Activated CD8-positive, alpha-beta memory T cell treated with anti-CD3 and anti-CD28 coated beads, Interleukin-2, amount 50 U/mL, for 1 hour (primary cell): ENCODE data around the gene TMEM184B.

Experiments used
- DNase-seq: peaks from one replicate; pipeline ENCODE4 v3.0.0-alpha.2; 2020; ENCODE audit errors: extremely low read depth

TMEM184B gene

GRCh38 chr22:38276166-38276565 is 3.4 kb upstream of the TMEM184B start:
- DNase-seq = no peak

DNA sequence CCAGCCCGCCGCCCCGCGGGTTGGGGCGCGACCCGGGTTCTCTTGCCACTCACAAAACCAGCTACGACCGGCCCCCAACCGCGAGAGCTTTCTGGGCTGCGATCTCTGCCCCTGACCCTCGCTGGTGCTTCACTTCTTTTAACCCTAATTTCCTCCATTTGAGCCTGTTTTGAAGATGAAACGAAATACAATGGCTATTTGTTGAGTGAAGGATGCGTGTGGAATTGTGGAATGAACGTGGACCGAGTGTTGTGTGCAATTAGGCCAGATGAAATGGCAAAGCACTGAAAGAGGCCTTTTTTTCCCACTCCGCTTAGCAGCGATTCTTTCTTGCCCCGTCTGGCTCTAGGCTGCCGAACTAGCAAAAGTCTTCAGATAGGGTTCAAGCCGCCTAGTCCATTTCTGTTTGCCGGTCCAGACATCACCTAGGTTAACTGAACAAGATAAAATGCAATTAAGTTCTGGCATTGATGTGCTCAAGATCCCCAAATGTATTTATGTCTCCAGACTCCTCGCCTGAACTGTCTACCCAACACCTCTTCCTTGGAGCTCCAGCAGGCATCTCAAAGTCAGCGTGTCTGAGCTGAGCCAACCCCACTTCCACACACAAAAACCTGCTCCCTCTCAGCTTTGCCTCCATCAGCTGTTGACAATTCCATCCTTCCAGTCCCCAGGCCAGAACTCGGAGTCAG is 471 bp upstream of the TMEM184B start:
- no peak for DNase-seq

DNA sequence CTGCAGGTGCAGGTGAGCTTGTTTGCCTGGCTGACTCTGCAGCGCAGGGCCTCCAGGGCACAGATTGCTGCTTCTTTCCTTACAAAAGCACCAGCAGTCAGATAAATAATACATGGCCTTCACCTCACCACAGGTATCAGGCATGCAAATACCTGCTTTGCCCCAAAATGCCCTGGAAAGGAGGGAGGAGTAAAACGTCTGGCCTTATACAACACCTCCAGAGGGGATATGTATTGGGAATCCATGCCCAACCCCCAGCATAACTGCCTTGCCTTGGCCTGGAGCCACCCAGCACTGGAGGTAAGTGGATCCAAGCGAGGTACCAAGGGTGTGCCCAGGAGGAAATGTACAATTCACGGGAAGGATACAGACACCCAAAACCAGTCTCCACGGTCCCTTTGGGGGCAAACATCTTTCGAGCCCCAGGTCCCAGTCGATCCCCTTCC is 860 bp downstream of the TMEM184B start:
- DNase-seq = no peak

GRCh38 chr22:38271101-38271500 is 1.7 kb downstream of the TMEM184B start:
- no peak for DNase-seq

- no peak for DNase-seq
These were observed 2.5 kb downstream of the TMEM184B start for GRCh38 chr22:38270091-38270992.

DNA sequence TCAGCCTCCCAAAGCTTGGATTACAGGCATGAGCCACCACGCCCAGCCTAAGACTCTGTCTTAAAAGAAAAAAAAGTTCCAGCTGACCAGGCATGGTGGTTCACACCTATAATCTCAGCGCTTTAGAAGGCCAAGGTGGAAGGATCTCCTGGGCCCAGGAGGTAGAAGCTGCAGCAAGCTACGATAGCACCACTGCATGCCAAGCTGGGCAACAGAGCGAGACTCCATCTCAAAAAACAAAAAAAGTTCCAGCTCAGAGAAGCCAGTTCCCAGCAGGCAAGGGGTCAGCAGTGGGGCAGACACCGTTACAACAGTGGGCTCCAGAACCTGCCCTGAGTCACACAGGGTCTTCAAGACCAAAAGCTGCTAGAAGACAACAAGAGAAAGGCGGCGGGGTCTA is 3.3 kb downstream of the TMEM184B start:
- no peak for DNase-seq

DNA sequence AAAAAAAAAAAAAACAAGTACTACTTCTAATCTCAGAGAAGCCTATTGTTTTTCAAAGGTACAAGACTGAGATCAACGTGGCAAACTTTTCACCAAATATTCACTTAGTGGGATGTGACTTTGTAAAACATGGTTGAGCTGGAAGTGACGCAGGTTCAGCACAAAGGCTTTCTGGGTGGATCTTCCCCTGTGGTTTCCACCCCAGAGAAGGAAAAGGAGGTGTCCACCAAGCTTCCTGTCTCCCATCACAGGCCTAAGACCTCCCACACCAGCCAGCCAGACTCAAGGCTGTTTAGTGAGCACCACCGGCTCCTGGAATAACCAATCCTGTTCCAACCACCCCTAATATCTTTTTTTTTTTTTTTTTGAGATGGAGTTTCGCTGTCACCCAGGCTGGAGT is 5.7 kb downstream of the TMEM184B start:
- peak; percentile 31 for DNase-seq

- DNase-seq = no peak
These were observed 6.7 kb downstream of the TMEM184B start for GRCh38 chr22:38266120-38266519.

DNA sequence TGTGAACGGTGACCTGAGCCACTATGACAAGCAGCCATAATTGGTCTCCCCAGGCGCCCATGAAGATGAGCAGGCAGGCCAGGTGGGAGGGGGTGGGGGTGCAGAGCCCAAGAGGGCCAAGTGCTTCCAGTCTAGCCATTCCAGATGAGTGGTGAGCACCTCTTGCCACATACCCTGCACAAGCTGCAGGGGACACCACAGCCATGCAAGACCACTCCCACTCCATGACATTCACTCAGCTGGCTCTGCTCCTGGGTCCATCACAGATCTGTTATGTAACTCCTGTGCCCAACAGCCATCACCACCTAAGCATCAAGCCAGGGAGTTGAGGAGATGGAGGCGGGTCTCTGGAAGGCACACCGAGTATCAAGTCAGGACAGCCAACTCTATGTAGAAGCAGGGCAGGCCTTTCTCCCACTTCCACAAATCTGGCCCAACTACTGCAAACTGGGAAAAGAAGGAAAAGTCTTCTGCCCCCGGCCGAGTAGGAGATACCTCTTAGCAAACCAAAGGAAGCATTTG is 8.4 kb downstream of the TMEM184B start:
- no peak for DNase-seq

DNA sequence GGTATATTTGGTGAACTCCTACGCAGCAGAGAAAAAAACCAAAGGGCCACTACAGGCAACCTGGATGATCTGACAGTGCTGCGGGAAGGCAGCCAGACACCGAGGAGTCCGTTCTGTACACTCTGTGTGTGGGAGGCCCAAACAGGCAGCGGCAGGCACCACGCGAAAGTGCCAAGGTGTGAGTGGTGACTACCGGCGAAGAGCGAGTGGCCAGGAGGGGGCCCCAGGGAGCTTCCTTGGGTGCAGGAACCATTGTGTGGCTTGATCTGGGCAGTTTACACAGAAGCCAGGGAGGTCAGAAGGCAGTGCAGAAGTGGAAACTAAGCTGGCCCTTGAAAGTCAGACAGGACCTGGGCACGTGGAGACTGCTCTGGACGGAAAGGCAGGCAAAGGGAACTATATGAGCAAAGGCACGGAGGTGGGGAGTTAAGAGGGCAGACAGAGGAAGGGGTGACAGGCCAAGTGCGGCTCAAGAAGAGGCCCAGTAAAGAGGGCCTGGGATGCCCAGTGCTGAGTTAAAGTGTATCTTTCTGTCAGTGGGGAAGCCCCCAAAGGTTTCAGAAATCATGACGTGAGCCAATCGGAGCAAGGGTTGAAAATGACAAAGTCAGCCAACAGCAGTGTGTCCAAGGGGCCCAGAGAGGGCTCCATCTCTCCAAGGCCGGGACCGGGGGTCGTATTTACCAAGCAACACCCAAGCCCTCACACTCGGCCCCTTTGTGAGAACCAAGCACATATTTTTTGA is 10.6 kb downstream of the TMEM184B start:
- no peak for DNase-seq

DNA sequence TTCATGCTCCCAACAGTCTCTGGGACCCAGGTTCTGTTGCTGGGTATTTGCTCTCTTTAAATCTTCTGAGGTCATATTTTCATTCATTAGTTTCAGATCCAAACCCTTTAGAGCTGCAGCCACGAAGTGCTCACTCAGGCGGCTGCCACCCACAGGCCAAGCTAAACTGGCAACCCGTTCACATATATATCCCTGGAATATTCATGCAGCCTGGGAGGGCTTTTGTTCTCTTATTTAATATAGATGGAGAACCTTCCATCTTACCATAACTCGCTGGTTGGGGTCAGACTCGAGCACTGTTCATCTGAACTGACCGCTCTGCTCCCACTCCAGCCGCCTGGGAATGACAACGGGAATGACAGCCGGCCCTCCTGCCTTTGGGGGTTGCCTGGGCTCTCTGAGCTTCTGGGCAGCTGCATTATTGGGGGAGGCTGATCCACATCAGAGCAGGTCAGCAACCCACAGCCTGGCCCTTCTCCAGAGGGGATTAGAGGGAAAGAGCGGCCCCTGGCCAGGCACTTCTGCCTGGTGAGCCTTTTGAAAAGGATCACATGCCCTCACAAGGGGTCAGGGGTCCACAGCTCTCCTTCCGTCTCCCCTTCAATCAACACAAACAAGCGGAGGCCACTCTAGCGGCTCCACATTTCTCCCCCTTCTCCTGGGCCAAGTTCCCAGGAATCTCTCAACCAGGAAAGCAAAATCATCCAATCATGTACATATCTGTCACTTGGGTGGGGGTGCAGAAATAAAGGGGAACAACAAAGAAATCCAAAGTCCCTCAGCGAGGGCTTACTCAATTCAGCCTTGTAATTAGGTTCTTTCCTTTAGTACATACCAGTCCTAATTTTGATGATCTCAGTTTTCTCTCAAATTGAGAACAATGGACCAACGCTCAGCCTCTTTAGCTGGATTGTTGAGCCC is 11.8 kb downstream of the TMEM184B start:
- DNase-seq = no peak

DNA sequence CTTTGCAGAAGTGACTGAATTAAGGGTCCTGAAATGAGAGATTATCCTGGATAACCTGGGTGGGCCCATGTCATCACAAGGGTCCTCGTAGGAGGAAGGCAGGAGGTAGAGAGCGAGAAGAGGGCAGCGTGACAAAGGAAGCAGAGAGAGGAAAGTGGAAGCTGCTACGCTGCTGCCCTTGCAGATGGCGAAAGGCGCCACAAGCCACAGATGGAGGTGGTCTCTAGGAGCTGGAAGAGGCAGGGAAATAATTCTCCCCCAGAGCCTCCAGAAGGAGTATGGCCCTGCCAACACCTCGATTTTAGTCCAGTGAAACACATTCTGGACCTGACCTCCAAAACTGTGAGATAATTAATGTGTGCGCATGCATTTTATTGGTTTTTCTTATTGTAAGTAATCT is 13.4 kb downstream of the TMEM184B start:
- DNase-seq = no peak

DNA sequence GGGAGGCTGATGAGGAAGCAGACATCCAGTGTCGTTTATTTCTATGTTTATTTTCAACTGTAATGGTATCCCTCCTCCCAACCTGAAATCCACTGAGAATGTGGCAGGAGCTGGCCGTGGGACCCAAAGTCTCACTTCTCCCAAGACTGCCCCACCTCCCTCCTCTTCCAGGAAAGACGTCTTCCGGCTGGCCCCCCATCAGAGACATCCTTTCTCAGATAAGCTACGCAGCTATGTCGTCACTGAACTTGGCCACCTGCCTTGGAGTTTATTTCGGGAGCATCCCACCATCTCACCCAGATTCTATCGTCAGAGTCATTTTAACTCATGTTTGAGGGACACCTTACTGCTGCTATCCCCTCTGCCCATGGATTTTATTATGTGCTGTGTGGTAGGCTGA is 13.9 kb downstream of the TMEM184B start:
- no peak for DNase-seq

- DNase-seq = no peak
These were observed 15.1 kb downstream of the TMEM184B start for GRCh38 chr22:38257650-38258250.

- DNase-seq = no peak
These were observed 15.6 kb downstream of the TMEM184B start for GRCh38 chr22:38257181-38257580.

DNA sequence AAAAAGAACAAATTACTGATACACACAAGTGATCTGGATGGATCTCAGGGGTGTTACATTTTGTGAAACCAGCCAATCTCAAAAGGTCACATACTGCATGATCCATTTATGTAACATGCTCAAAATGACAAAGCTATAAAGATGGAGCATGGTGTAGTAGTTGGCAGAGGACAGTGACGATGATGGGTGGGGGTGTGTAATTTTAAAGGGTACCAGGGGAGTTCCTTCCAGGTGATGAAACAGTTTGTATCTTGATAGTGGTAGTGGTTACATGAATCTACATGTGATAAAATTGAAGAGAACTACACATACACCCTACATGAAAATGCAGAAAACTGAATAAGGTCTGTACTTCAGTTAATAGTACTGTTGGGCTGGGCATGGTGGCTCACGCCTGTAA is 17.1 kb downstream of the TMEM184B start:
- DNase-seq = no peak

DNA sequence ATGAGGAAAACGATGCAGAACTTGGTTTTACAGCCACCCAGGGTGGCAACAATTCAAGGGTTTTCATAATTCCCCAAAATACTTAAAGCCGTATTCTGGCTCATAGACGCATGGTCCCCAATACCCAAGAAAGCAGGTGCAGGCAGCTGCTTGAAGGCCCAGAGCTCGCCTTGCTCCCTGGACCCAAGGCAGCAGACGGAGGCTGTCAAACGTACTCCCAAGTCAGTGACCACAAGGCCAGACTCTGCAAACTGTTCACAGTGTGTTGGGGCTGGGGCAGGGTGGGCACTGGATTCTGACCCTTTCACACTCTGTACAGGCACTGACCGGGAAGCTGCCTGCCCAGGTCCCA is 21.5 kb downstream of the TMEM184B start:
- no peak for DNase-seq

- no peak for DNase-seq
These were observed 22.0 kb downstream of the TMEM184B start for GRCh38 chr22:38250643-38251340.

GRCh38 chr22:38249803-38250642 is 22.8 kb downstream of the TMEM184B start:
- DNase-seq = no peak
